Nephron progenitor cell (in vitro differentiated cells): Measurements from ENCODE around the gene MGAT3.
"Not testable (repeated sequence)": the region's sequence is repeated elsewhere in the genome, so short reads cannot be mapped to it uniquely, and the experiment has no call there.

Experiments
- DNase-seq: peaks from one replicate; pipeline ENCODE4 v3.0.0; 2021
- H3K27ac Mint-ChIP-seq: 2 replicates; pipeline ENCODE4 v1.8.0; 2021; ENCODE audit warnings: mild to moderate bottlenecking, moderate library complexity, mixed read lengths
- H3K27me3 Mint-ChIP-seq: 2 replicates; pipeline ENCODE4 v1.8.0; 2021; ENCODE audit warnings: mild to moderate bottlenecking, low read depth, mixed read lengths; ENCODE audit not compliant: poor library complexity
- H3K36me3 Mint-ChIP-seq: 2 replicates; pipeline ENCODE4 v1.8.0; 2021; ENCODE audit warnings: low read depth, mixed read lengths
- H3K4me1 Mint-ChIP-seq: 2 replicates; pipeline ENCODE4 v1.8.0; 2021; ENCODE audit warnings: mixed read lengths
- H3K4me3 Mint-ChIP-seq: 2 replicates; pipeline ENCODE4 v1.8.0; 2021; ENCODE audit warnings: mild to moderate bottlenecking, moderate library complexity, mixed read lengths
- H3K9me3 Mint-ChIP-seq: 2 replicates; pipeline ENCODE4 v1.8.0; 2021; ENCODE audit warnings: mild to moderate bottlenecking, moderate library complexity, mixed read lengths
- TF ChIP-seq, protein P1 (sequence below): fragments of 200-600 bp; sonication (generic); IDR thresholded peaks from 2 replicates; pipeline ENCODE4 v1.5.0; 2021; ENCODE audit warnings: antibody characterized with exemption

The MGAT3 gene

GRCh38 chr22:39517470-39517869 lies 60.7 kb downstream of the MGAT3 start:
- TF ChIP-seq, protein P1, sequence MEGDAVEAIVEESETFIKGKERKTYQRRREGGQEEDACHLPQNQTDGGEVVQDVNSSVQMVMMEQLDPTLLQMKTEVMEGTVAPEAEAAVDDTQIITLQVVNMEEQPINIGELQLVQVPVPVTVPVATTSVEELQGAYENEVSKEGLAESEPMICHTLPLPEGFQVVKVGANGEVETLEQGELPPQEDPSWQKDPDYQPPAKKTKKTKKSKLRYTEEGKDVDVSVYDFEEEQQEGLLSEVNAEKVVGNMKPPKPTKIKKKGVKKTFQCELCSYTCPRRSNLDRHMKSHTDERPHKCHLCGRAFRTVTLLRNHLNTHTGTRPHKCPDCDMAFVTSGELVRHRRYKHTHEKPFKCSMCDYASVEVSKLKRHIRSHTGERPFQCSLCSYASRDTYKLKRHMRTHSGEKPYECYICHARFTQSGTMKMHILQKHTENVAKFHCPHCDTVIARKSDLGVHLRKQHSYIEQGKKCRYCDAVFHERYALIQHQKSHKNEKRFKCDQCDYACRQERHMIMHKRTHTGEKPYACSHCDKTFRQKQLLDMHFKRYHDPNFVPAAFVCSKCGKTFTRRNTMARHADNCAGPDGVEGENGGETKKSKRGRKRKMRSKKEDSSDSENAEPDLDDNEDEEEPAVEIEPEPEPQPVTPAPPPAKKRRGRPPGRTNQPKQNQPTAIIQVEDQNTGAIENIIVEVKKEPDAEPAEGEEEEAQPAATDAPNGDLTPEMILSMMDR = no peak
- peaks cover 45% of the 10 kb centered on the region for H3K4me1 Mint-ChIP-seq

GRCh38 chr22:39518144-39518786 lies 61.5 kb downstream of the MGAT3 start:
- no peak for DNase-seq
- Mint-ChIP-seq H3K36me3 (peaks cover 69% of the 10 kb centered on the region), H3K4me3 (peak overlapping the region; percentile 96), H3K27ac (peak overlapping the region; percentile 98), H3K4me1 (peaks cover 53% of the 10 kb centered on the region), H3K27me3 (peaks cover 6% of the 10 kb centered on the region), H3K9me3 (no peaks in the 10 kb centered on the region)
- TF ChIP-seq, protein P1 = no peak

More at GRCh38 chr22:39517470-39517869, 60.7 kb downstream of the MGAT3 start:
- Mint-ChIP-seq H3K27ac (peak overlapping the region; percentile 66), H3K9me3 (no peaks in the 10 kb centered on the region), H3K4me3 (peak overlapping the region; percentile 44), H3K36me3 (peaks cover 67% of the 10 kb centered on the region), H3K27me3 (peaks cover 3% of the 10 kb centered on the region)
- DNase-seq = no peak

- peak overlapping the region; percentile 98 for H3K27ac Mint-ChIP-seq
- peaks cover 58% of the 10 kb centered on the region for H3K4me1 Mint-ChIP-seq
- no peaks in the 10 kb centered on the region for H3K9me3 Mint-ChIP-seq
- peaks cover 64% of the 10 kb centered on the region for H3K36me3 Mint-ChIP-seq
- TF ChIP-seq, protein P1 = no peak
- DNase-seq = no peak
- peak overlapping the region; percentile 96 for H3K4me3 Mint-ChIP-seq
- H3K27me3 Mint-ChIP-seq = peaks cover 7% of the 10 kb centered on the region
Measured at GRCh38 chr22:39518996-39519680, 62.3 kb downstream of the MGAT3 start.

DNA sequence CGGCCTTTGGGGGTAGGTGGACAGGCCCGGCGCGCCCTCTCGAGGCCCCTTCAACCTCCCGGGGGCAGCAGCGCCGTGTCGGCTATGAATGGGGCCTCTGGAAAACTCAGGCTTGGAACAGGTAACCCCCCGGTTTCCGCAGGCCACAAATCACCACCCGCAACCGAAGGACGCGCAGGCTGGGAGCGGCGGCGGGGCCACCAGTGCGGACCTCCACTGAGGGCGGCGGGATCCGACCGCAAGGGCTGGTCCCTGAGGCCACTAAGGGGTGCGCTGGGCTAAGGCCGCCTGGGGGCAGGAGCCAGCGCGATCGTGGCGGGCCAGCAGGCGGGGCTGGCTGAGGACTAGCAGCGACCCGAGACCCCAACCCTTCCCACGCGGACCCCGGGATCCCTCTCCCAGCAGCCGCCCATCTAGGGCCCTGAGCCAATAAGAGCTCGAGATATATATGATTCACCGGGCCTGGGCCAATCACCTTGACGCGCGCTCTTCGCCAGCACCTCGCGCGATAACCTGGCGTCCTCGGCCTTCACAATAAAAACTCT lies 62.9 kb downstream of the MGAT3 start:
- no peaks in the 10 kb centered on the region for H3K9me3 Mint-ChIP-seq
- peaks cover 64% of the 10 kb centered on the region for H3K36me3 Mint-ChIP-seq
- H3K27ac Mint-ChIP-seq = peak overlapping the region; percentile 100
- DNase-seq = peak; percentile 94
- H3K4me1 Mint-ChIP-seq = peaks cover 59% of the 10 kb centered on the region
- H3K4me3 Mint-ChIP-seq = peak overlapping the region; percentile 96
- TF ChIP-seq, protein P1 = peak; percentile 10
- peaks cover 7% of the 10 kb centered on the region for H3K27me3 Mint-ChIP-seq

GRCh38 chr22:39520226-39521105 lies 63.7 kb downstream of the MGAT3 start, which contains the start of gene ATF4:
Gene ATF4 (plus strand): TSS chr22:39520562. CDS start chr22:39521446, 884 bp downstream.
- Mint-ChIP-seq H3K36me3 (peaks cover 61% of the 10 kb centered on the region), H3K9me3 (no peaks in the 10 kb centered on the region), H3K27me3 (peaks cover 7% of the 10 kb centered on the region), H3K4me3 (peak within 1 kb of the TSS; percentile 96), H3K27ac (peak within 1 kb of the TSS; percentile 100), H3K4me1 (peaks cover 66% of the 10 kb centered on the region)
- DNase-seq = peak; percentile 89
- TF ChIP-seq, protein P1 = no peak

- peak overlapping the region; percentile 94 for H3K27ac Mint-ChIP-seq
- peaks cover 69% of the 10 kb centered on the region for H3K4me1 Mint-ChIP-seq
- peaks cover 55% of the 10 kb centered on the region for H3K36me3 Mint-ChIP-seq
- H3K9me3 Mint-ChIP-seq, H3K27me3 Mint-ChIP-seq, DNase-seq: not testable (repeated sequence)
- H3K4me3 Mint-ChIP-seq = peak overlapping the region; percentile 96
Measured at GRCh38 chr22:39521106-39521885, 64.5 kb downstream of the MGAT3 start.

- DNase-seq, H3K9me3 Mint-ChIP-seq, H3K27me3 Mint-ChIP-seq: not testable (repeated sequence)
- Mint-ChIP-seq H3K36me3 (peaks cover 49% of the 10 kb centered on the region), H3K4me1 (peaks cover 72% of the 10 kb centered on the region), H3K4me3 (peak overlapping the region; percentile 96), H3K27ac (peak overlapping the region; percentile 94)
Measured at GRCh38 chr22:39522091-39522490, 65.3 kb downstream of the MGAT3 start.
